GM12878 (cell line): Measurements from ENCODE around the gene ITPKA. TPM values are rescaled to one million over a fixed set of nuclear protein-coding genes. Genes with fewer than 3 reads are reported as not detected.

Experiments used
- ATAC-seq: fragments of 200-7000 bp; cut with Tn5 transposase; 3 replicates; pipeline ENCODE4 v1.9.1; 2020; ENCODE audit warnings: mild to moderate bottlenecking, moderate library complexity
- BruUV-seq: library from RNA; stranded (reverse); fragments of 400-500 nt; replicated peaks from 2 replicates; lab custom pipeline; 2021; lab: Mats Ljungman, UMichigan
- CTCF ChIA-PET: fragments of 300-600 bp; sonication (Branson Sonifier 250); formaldehyde crosslinking; extraction: SDS; loops from one replicate; lab custom pipeline; 2021; ENCODE audit warnings: inconsistent platforms; lab: Yijun Ruan, JAX
- POLR2A ChIA-PET: fragments of 350-600 bp; formaldehyde crosslinking; extraction: SDS; loops from one replicate; lab custom pipeline; 2021; ENCODE audit warnings: inconsistent platforms; lab: Charles Lee
- RAD21 ChIA-PET: fragments of 300-600 bp; sonication (Branson Sonifier 250); formaldehyde crosslinking; loops from one replicate; lab custom pipeline; 2023; ENCODE audit warnings: antibody characterized with exemption; ENCODE audit not compliant: unreplicated experiment; lab: Charles Lee
- SMC1A ChIA-PET: fragments of 300-600 bp; sonication (Branson Sonifier 250); formaldehyde crosslinking; loops from one replicate; lab custom pipeline; 2023; ENCODE audit not compliant: unreplicated experiment, uncharacterized antibody; lab: Charles Lee
- DNase-seq: peaks from one replicate; pipeline ENCODE4 v3.0.0-alpha.2; 2011; ENCODE audit warnings: low read depth, low spot score
- FAIRE-seq: peaks from 3 replicates; lab custom pipeline; 2011; peaks lifted over from hg19 to GRCh38; lab: Jason Lieb, UNC
- H2AFZ ChIP-seq: 2 replicates; pipeline ENCODE4 v1.6.0; 2011; ENCODE audit warnings: low read depth, low read length, control low read depth; ENCODE audit not compliant: control insufficient read depth
- H3K27ac ChIP-seq: 2 replicates; pipeline ENCODE4 v1.5.1; 2011; ENCODE audit warnings: control low read depth; ENCODE audit not compliant: control insufficient read depth, insufficient read depth
- H3K27me3 ChIP-seq, 2 experiments: replicated peaks in 1 of 2; 2 replicates each; pipeline versions ENCODE4 v1.6.0 to v1.6.1; 2011; ENCODE audit warnings: low read length in 1 of 2; ENCODE audit not compliant: control insufficient read depth in 2 of 2, insufficient read depth in 2 of 2
- H3K36me3 ChIP-seq, 2 experiments: 2 replicates each; pipeline ENCODE4 v1.5.1; 2011; ENCODE audit warnings: low read length in 1 of 2; ENCODE audit not compliant: control insufficient read depth in 2 of 2, insufficient read depth in 2 of 2
- H3K4me1 ChIP-seq: 2 replicates; pipeline ENCODE4 v1.6.1; 2011; ENCODE audit warnings: mild to moderate bottlenecking, low read length, moderate library complexity, mixed read lengths; ENCODE audit not compliant: control insufficient read depth, insufficient read depth
- H3K4me2 ChIP-seq: 2 replicates; pipeline ENCODE4 v1.6.0; 2011; ENCODE audit warnings: control low read depth; ENCODE audit not compliant: control insufficient read depth, insufficient read depth
- H3K4me3 ChIP-seq: fragments of 200-600 bp; sonication (generic); 2 replicates; pipeline ENCODE4 v1.5.1; 2016
- H3K79me2 ChIP-seq: 2 replicates; pipeline ENCODE4 v1.6.0; 2011; ENCODE audit warnings: low read length; ENCODE audit not compliant: control insufficient read depth, insufficient read depth
- H3K9ac ChIP-seq: 2 replicates; pipeline ENCODE4 v1.8.0; 2011; ENCODE audit warnings: low read length, control low read depth, mixed read lengths; ENCODE audit not compliant: control insufficient read depth, insufficient read depth
- H3K9me3 ChIP-seq: replicated peaks from 3 replicates; pipeline ENCODE4 v1.5.1; 2011; ENCODE audit warnings: mild to moderate bottlenecking, low read length; ENCODE audit not compliant: control insufficient read depth, insufficient read depth
- H4K20me1 ChIP-seq: 2 replicates; pipeline ENCODE4 v1.6.0; 2011; ENCODE audit not compliant: control insufficient read depth, insufficient read depth
- CBX5 ChIP-seq: sonication (generic); IDR thresholded peaks from 2 replicates; pipeline ENCODE4 v1.6.1; 2016; ENCODE audit warnings: low read depth, moderate library complexity, mild to moderate bottlenecking, inconsistent platforms
- NFXL1 ChIP-seq: fragments of 450-650 bp; IDR thresholded peaks from 2 replicates; pipeline ENCODE4 v1.6.1; 2017; ENCODE audit warnings: antibody characterized with exemption, mild to moderate bottlenecking, borderline replicate concordance
- NR2C1 ChIP-seq: fragments of 450-650 bp; IDR thresholded peaks from 2 replicates; pipeline ENCODE4 v1.6.1; 2017; ENCODE audit warnings: antibody characterized with exemption, mild to moderate bottlenecking, moderate library complexity
- PBX3 ChIP-seq: IDR thresholded peaks from 2 replicates; pipeline ENCODE4 v1.6.1; 2011; ENCODE audit warnings: mild to moderate bottlenecking, low read depth, low read length, moderate library complexity; ENCODE audit not compliant: insufficient replicate concordance
- YBX1 ChIP-seq: fragments of 450-650 bp; IDR thresholded peaks from 2 replicates; pipeline ENCODE4 v1.6.1; 2016; ENCODE audit warnings: antibody characterized with exemption
- YY1 ChIP-seq: IDR thresholded peaks from 2 replicates; pipeline ENCODE4 v1.6.1; 2011; ENCODE audit warnings: low read depth, mild to moderate bottlenecking, low read length
- ZNF687 ChIP-seq: fragments of 450-650 bp; IDR thresholded peaks from 2 replicates; pipeline ENCODE4 v1.6.1; 2017; ENCODE audit warnings: mild to moderate bottlenecking, moderate library complexity
- WGBS: methylation state at CpG from one replicate; pipeline ENCODE4 v1.1.6; 2016; ENCODE audit warnings: low lambda C conversion rate; ENCODE audit not compliant: insufficient replicate concordance, insufficient coverage; ENCODE audit errors: missing lambda C conversion rate; 5-methylcytosine and 5-hydroxymethylcytosine counted together
- in situ Hi-C: fragments of 300-500 bp; cut with MboI; formaldehyde crosslinking; loops from 9 replicates; pipeline ENCODE4 v1.14.3; 2018; ENCODE audit warnings: mixed read lengths
- intact Hi-C: fragments of 100-400 bp; cut with micrococcal nuclease; formaldehyde crosslinking; loops from one replicate; pipeline ENCODE4 v1.14.2; 2022; ENCODE audit not compliant: unreplicated experiment
- polyA plus RNA-seq, 11 experiments: library from polyadenylated mRNA; depleted of rRNA in 4 of 11; unstranded in 6 of 11; stranded (reverse) in 5 of 11; fragments of >200 nt; fragmentation: Nextera tagmentation in 4 of 11; fragmentation: Illumina TruSeq in 1 of 11; extraction: Ambion mirVana in 4 of 11; extraction: Trizol in 1 of 11; gene quantifications; 1 replicate in 1 of 11; 2 replicates in 10 of 11; pipeline versions ENCODE4 v1.2.1 to v1.2.3, GENCODE V29; 2011 to 2016; ENCODE audit warnings: inconsistent platforms in 2 of 11, missing spikeins in 2 of 11, low read depth in 1 of 11
- total RNA-seq, 4 experiments: library from RNA; depleted of rRNA in 3 of 4; stranded (reverse); fragments of >200 nt in 3 of 4; fragmentation: Illumina TruSeq in 1 of 4; extraction: Trizol in 1 of 4; gene quantifications; 2 replicates each; pipeline versions ENCODE4 v1.2.1 to v1.2.3, GENCODE V29; 2013 to 2021

ITPKA gene
- total and polyA plus RNA-seq, 10 of the 15 experiments (the other 5 are each of a cell fraction or from before 2014, with no cell fraction given) = 0.04 to 1.5 (median 0.49) TPM; not detected in 1

- WGBS = 42% methylated on average over 4 of the region's 4 CpGs
- SMC1A ChIA-PET = interaction anchor here (1.1 to 1.6 kb wide), 2 partner anchors 16 to 25 kb away, joined by 3 read pairs; no protein-coding TSS in a partner anchor
- peaks cover 8 to 27% of the 10 kb centered on the region in 2 experiments for H3K36me3 ChIP-seq
- H4K20me1 ChIP-seq = no peaks in the 10 kb centered on the region
- RAD21 ChIA-PET = interaction anchor here (2.1 kb wide), 1 partner anchor 348 kb away, joined by 4 read pairs; no protein-coding TSS in a partner anchor
- no peak overlapping the region for H3K27ac ChIP-seq
- no peaks in the 10 kb centered on the region for H3K27me3 ChIP-seq
- H3K79me2 ChIP-seq = no peaks in the 10 kb centered on the region
- no peak overlapping the region for H3K4me3 ChIP-seq
- no peak for FAIRE-seq
- CTCF ChIA-PET = interaction anchor here (1.0 to 1.4 kb wide), 2 partner anchors 228 to 442 kb away, joined by 3 read pairs; no protein-coding TSS in a partner anchor
- ATAC-seq = no peak
- H3K4me2 ChIP-seq = no peak overlapping the region
- no peak for DNase-seq
- BruUV-seq = no TSS peak
- no peak overlapping the region for H2AFZ ChIP-seq
- no peaks in the 10 kb centered on the region for H3K9me3 ChIP-seq
- no peak overlapping the region for H3K9ac ChIP-seq
- TF ChIP-seq CBX5 (no peak), NR2C1 (no peak), YBX1 (no peak), PBX3 (no peak), ZNF687 (no peak), NFXL1 (no peak), YY1 (no peak)
- POLR2A ChIA-PET = no interaction called here
- intact Hi-C loops (loop anchor here (10.0 kb wide), 1 partner anchor 233 kb away; no protein-coding TSS in a partner anchor), in situ Hi-C loops (no loop called here)
- no peaks in the 10 kb centered on the region for H3K4me1 ChIP-seq
These were observed 31.4 kb upstream of the ITPKA start for GRCh38 chr15:41462084-41462795.
